Measurements from ENCODE around the gene GTPBP10.

- TF ChIP-seq NFE2L1 (CRISPR knock-in tag; IDR thresholded peaks at IDR 0.05) = no peak
- no peak for TF ChIP-seq CREB1 (CRISPR knock-in tag; IDR thresholded peaks at IDR 0.05)
- TF ChIP-seq, protein P1, sequence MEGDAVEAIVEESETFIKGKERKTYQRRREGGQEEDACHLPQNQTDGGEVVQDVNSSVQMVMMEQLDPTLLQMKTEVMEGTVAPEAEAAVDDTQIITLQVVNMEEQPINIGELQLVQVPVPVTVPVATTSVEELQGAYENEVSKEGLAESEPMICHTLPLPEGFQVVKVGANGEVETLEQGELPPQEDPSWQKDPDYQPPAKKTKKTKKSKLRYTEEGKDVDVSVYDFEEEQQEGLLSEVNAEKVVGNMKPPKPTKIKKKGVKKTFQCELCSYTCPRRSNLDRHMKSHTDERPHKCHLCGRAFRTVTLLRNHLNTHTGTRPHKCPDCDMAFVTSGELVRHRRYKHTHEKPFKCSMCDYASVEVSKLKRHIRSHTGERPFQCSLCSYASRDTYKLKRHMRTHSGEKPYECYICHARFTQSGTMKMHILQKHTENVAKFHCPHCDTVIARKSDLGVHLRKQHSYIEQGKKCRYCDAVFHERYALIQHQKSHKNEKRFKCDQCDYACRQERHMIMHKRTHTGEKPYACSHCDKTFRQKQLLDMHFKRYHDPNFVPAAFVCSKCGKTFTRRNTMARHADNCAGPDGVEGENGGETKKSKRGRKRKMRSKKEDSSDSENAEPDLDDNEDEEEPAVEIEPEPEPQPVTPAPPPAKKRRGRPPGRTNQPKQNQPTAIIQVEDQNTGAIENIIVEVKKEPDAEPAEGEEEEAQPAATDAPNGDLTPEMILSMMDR (IDR thresholded peaks at IDR 0.05) = no peak
- no peak for TF ChIP-seq RELA (CRISPR knock-in tag; IDR thresholded peaks at IDR 0.05; ENCODE audit: borderline replicate concordance)
- TF ChIP-seq ELF4 (CRISPR knock-in tag; IDR thresholded peaks at IDR 0.05; ENCODE audit: low read depth) = no peak
- no peak for TF ChIP-seq ZBTB21 (CRISPR knock-in tag; IDR thresholded peaks at IDR 0.05; ENCODE audit: borderline replicate concordance)
- no peak for TF ChIP-seq CREM (CRISPR knock-in tag; IDR thresholded peaks at IDR 0.05)
- no peak for TF ChIP-seq USF1 (CRISPR knock-in tag; IDR thresholded peaks at IDR 0.05)
- no peak for TF ChIP-seq AFF4 (CRISPR knock-in tag; IDR thresholded peaks at IDR 0.05; ENCODE audit: borderline replicate concordance)
- no peak for TF ChIP-seq GRHL2 (CRISPR knock-in tag; IDR thresholded peaks at IDR 0.05; ENCODE audit: insufficient replicate concordance, severe bottlenecking)
- no peak for TF ChIP-seq HMGXB4 (CRISPR knock-in tag; IDR thresholded peaks at IDR 0.05)
- TF ChIP-seq KAT7 (CRISPR knock-in tag; IDR thresholded peaks at IDR 0.05; ENCODE audit: borderline replicate concordance) = no peak
- no peak for TF ChIP-seq ATF6 (CRISPR knock-in tag; IDR thresholded peaks at IDR 0.05)
- TF ChIP-seq NFYB (CRISPR knock-in tag; conservative IDR thresholded peaks at IDR 0.05; ENCODE audit: low read depth) = no peak
Measured at GRCh38 chr7:90326500-90326899, 20.0 kb upstream of the GTPBP10 start.
